H1 (cell line): ENCODE measurements around the gene PEX14.

Source experiments
- CBX8 ChIP-seq: fragments of 300-800, 300-1000 bp; sonication (generic); IDR thresholded peaks from 2 replicates; pipeline ENCODE4 v1.7.1; 2016; ENCODE audit warnings: low read depth, low read length, borderline replicate concordance
- TAF1 ChIP-seq: IDR thresholded peaks from 2 replicates; pipeline ENCODE4 v1.6.1; 2011; ENCODE audit warnings: mild to moderate bottlenecking, low read depth, low read length
- TF ChIP-seq, protein P1 (sequence below), 3 experiments: IDR thresholded peaks; 1 replicate in 2 of 3; 2 replicates in 1 of 3; pipeline versions ENCODE4 v1.5.1 to v1.6.1; 2011; ENCODE audit warnings: low read length in 3 of 3, mild to moderate bottlenecking in 3 of 3, inconsistent platforms in 2 of 3, low read depth in 1 of 3, moderate library complexity in 1 of 3; ENCODE audit not compliant: insufficient read depth in 1 of 3; ENCODE audit errors: control extremely low read depth in 1 of 3
- TF ChIP-seq, protein P2 (sequence below): IDR thresholded peaks from 2 replicates; pipeline ENCODE4 v1.6.1; 2012; ENCODE audit warnings: low read length, inconsistent platforms

DNA sequence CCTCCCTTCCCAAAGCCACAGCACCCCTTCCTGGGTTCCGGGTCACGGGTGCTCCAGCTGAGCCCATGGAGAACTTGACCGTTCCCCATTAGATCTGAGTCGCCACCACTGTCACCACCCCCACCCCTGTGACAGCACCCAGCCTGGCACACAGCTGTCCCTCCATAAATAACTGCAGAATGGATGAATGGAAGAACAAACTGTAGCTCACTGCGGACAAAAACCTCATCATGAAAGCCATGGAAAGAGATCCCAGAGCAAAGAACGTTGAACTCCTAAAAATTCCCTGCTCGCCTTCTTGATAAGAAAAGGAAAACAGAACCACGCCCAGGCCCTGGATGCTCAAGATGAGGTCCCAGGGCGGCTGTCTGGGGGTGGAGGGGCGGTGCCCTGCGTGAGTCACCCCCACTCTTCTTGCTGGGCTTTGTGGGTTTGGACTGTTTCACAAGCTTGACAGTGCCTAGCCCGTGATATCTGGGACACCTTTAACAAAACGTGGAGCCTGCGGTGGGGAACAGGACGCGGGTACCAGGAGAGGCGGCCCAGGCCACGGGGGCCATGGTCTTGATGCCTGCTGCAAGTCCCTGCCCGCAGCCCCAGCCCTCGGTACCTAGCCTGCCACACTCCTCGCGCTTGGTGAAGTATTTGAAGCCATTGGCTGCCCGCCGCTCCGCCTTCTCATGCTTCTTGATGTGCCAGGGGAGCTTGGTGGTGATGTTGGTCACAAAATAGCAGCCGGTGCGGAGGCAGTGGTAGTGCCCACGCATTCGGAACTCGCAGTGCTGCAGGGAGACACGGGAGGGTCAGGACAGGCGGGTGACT is 169.8 kb downstream of the PEX14 start:
- TF ChIP-seq, protein P1, sequence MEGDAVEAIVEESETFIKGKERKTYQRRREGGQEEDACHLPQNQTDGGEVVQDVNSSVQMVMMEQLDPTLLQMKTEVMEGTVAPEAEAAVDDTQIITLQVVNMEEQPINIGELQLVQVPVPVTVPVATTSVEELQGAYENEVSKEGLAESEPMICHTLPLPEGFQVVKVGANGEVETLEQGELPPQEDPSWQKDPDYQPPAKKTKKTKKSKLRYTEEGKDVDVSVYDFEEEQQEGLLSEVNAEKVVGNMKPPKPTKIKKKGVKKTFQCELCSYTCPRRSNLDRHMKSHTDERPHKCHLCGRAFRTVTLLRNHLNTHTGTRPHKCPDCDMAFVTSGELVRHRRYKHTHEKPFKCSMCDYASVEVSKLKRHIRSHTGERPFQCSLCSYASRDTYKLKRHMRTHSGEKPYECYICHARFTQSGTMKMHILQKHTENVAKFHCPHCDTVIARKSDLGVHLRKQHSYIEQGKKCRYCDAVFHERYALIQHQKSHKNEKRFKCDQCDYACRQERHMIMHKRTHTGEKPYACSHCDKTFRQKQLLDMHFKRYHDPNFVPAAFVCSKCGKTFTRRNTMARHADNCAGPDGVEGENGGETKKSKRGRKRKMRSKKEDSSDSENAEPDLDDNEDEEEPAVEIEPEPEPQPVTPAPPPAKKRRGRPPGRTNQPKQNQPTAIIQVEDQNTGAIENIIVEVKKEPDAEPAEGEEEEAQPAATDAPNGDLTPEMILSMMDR (IDR thresholded peaks at IDR 0.05; ENCODE audit: control extremely low read depth in 1 of 3, insufficient read depth in 1 of 3, low read depth in 1 of 3, low read length in 3 of 3) = no peak
- TF ChIP-seq, protein P2, sequence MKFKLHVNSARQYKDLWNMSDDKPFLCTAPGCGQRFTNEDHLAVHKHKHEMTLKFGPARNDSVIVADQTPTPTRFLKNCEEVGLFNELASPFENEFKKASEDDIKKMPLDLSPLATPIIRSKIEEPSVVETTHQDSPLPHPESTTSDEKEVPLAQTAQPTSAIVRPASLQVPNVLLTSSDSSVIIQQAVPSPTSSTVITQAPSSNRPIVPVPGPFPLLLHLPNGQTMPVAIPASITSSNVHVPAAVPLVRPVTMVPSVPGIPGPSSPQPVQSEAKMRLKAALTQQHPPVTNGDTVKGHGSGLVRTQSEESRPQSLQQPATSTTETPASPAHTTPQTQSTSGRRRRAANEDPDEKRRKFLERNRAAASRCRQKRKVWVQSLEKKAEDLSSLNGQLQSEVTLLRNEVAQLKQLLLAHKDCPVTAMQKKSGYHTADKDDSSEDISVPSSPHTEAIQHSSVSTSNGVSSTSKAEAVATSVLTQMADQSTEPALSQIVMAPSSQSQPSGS = no peak
- no peak for TF ChIP-seq CBX8
- no peak for TF ChIP-seq TAF1
